SK-N-SH treated with all-trans-retinoic acid at 6 μM for 48 hours (cell line): ENCODE results near the gene KLF17.

ENCODE experiments used
- ATAC-seq: fragments of 200-7000 bp; cut with Tn5 transposase; 3 replicates; pipeline ENCODE4 v1.9.1; 2020; ENCODE audit warnings: mild to moderate bottlenecking, moderate library complexity
- ARNTL ChIP-seq: fragments of 450-650 bp; formaldehyde crosslinking; IDR thresholded peaks from 2 replicates; pipeline ENCODE4 v1.5.0; 2020; ENCODE audit warnings: low read depth, mild to moderate bottlenecking, moderate library complexity, borderline replicate concordance
- BACH2 ChIP-seq: fragments of 250-450 bp; sonication (Bioruptor Pico); IDR thresholded peaks from 2 replicates; pipeline ENCODE4 v1.9.0; 2021; ENCODE audit warnings: mild to moderate bottlenecking, borderline replicate concordance
- CREB5 ChIP-seq: fragments of 250-450 bp; sonication (Bioruptor Pico); IDR thresholded peaks from 2 replicates; pipeline ENCODE4 v1.5.1; 2020; ENCODE audit warnings: low read depth, mild to moderate bottlenecking, moderate library complexity
- CSDC2 ChIP-seq: fragments of 250-450 bp; sonication (Bioruptor Pico); IDR thresholded peaks from 2 replicates; pipeline ENCODE4 v1.5.0; 2020; ENCODE audit warnings: mild to moderate bottlenecking, moderate library complexity
- CSRNP3 ChIP-seq: fragments of 250-450 bp; sonication (Bioruptor Pico); IDR thresholded peaks from 2 replicates; pipeline ENCODE4 v1.5.1; 2021; ENCODE audit warnings: mild to moderate bottlenecking, moderate library complexity
- ESRRG ChIP-seq: fragments of 250-450 bp; sonication (Bioruptor Pico); IDR thresholded peaks from 2 replicates; pipeline ENCODE4 v1.6.1; 2021; ENCODE audit warnings: mild to moderate bottlenecking
- GLIS3 ChIP-seq: fragments of 250-450 bp; sonication (Bioruptor Pico); IDR thresholded peaks from 2 replicates; pipeline ENCODE4 v1.5.0; 2020; ENCODE audit warnings: mild to moderate bottlenecking, moderate library complexity
- ISL1 ChIP-seq: fragments of 250-450 bp; sonication (Bioruptor Pico); IDR thresholded peaks from 2 replicates; pipeline ENCODE4 v2.1.2; 2022; ENCODE audit warnings: mild to moderate bottlenecking, moderate library complexity
- OSR1 ChIP-seq: fragments of 250-450 bp; sonication (Bioruptor Pico); IDR thresholded peaks from 2 replicates; pipeline ENCODE4 v1.8.0; 2022; ENCODE audit warnings: moderate library complexity, mild to moderate bottlenecking, inconsistent platforms
- POU6F1 ChIP-seq: fragments of 250-450 bp; sonication (Bioruptor Pico); IDR thresholded peaks from 2 replicates; pipeline ENCODE4 v1.8.0; 2021; ENCODE audit warnings: low read depth, mild to moderate bottlenecking, moderate library complexity, borderline replicate concordance
- PPARA ChIP-seq: fragments of 250-450 bp; sonication (Bioruptor Pico); IDR thresholded peaks from 2 replicates; pipeline ENCODE4 v1.5.0; 2020; ENCODE audit warnings: mild to moderate bottlenecking, borderline replicate concordance
- RARB ChIP-seq: fragments of 250-450 bp; sonication (Bioruptor Pico); IDR thresholded peaks from 2 replicates; pipeline ENCODE4 v1.8.0; 2021; ENCODE audit warnings: mild to moderate bottlenecking, moderate library complexity
- SNAI2 ChIP-seq: fragments of 250-450 bp; sonication (Bioruptor Pico); IDR thresholded peaks from 2 replicates; pipeline ENCODE4 v1.5.0; 2020; ENCODE audit warnings: mild to moderate bottlenecking, moderate library complexity
- TCF4 ChIP-seq: fragments of 250-450 bp; sonication (Bioruptor Pico); IDR thresholded peaks from 2 replicates; pipeline ENCODE4 v1.8.0; 2021; ENCODE audit warnings: mild to moderate bottlenecking, moderate library complexity, borderline replicate concordance
- TOX ChIP-seq: fragments of 250-450 bp; sonication (Bioruptor Pico); IDR thresholded peaks from 2 replicates; pipeline ENCODE4 v1.8.0; 2021; ENCODE audit warnings: mild to moderate bottlenecking, moderate library complexity, borderline replicate concordance
- ZC3H10 ChIP-seq: fragments of 250-450 bp; sonication (Bioruptor Pico); IDR thresholded peaks from 2 replicates; pipeline ENCODE4 v1.5.1; 2021; ENCODE audit warnings: mild to moderate bottlenecking, moderate library complexity
- ZFP3 ChIP-seq: fragments of 250-450 bp; sonication (Bioruptor Pico); IDR thresholded peaks from 2 replicates; pipeline ENCODE4 v1.5.0; 2020; ENCODE audit warnings: mild to moderate bottlenecking, moderate library complexity
- ZFP30 ChIP-seq: fragments of 450-650 bp; formaldehyde crosslinking; IDR thresholded peaks from 2 replicates; pipeline ENCODE4 v1.5.0; 2022; ENCODE audit warnings: mild to moderate bottlenecking, moderate library complexity
- ZNF565 ChIP-seq: fragments of 450-650 bp; formaldehyde crosslinking; conservative IDR thresholded peaks from 2 replicates; pipeline ENCODE4 v1.5.0; 2020; ENCODE audit warnings: low read depth, mild to moderate bottlenecking, moderate library complexity
- ZNF70 ChIP-seq: fragments of 450-650 bp; formaldehyde crosslinking; IDR thresholded peaks from 2 replicates; pipeline ENCODE4 v1.5.0; 2020; ENCODE audit warnings: mild to moderate bottlenecking, moderate library complexity
- ZNF8 ChIP-seq: fragments of 450-650 bp; formaldehyde crosslinking; IDR thresholded peaks from 2 replicates; pipeline ENCODE4 v1.5.0; 2020; ENCODE audit warnings: mild to moderate bottlenecking, moderate library complexity
- TF ChIP-seq, protein P1 (sequence below): fragments of 250-450 bp; sonication (Bioruptor Pico); IDR thresholded peaks from 2 replicates; pipeline ENCODE4 v1.5.0; 2020; ENCODE audit warnings: mild to moderate bottlenecking, moderate library complexity
- TF ChIP-seq, protein P2 (sequence below): fragments of 250-450 bp; sonication (Bioruptor Pico); IDR thresholded peaks from 2 replicates; pipeline ENCODE4 v1.8.0; 2020; ENCODE audit warnings: mild to moderate bottlenecking, moderate library complexity, borderline replicate concordance

The KLF17 gene

DNA sequence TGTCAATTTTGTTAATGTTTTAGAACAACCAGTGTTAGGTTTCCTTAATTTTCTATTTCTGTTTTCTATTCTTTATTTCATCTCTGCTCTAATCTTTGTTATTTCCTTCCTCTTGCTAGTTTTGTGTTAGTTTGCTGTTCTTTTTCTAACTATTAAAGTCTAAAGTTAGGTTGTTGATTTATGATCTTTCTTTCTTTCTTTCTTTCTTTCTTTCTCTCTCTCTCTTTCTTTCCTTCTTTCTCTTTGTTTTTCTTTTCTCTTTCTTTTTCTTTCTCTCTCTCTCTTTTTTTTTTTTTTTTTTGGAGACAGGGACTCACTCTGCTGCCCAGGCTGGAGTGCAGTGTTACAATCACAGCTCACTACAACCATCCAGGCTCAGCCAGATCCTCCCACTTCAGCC lies 40.2 kb downstream of the KLF17 start (continued):
- TF ChIP-seq ZNF565 (CRISPR knock-in tag) (no peak), PPARA (no peak), OSR1 (CRISPR knock-in tag) (no peak), ZFP30 (CRISPR knock-in tag) (no peak), CSDC2 (no peak)

- no peak for ATAC-seq
- no peak for TF ChIP-seq ISL1
- no peak for TF ChIP-seq ZNF565 (CRISPR knock-in tag)
- TF ChIP-seq, protein P1, sequence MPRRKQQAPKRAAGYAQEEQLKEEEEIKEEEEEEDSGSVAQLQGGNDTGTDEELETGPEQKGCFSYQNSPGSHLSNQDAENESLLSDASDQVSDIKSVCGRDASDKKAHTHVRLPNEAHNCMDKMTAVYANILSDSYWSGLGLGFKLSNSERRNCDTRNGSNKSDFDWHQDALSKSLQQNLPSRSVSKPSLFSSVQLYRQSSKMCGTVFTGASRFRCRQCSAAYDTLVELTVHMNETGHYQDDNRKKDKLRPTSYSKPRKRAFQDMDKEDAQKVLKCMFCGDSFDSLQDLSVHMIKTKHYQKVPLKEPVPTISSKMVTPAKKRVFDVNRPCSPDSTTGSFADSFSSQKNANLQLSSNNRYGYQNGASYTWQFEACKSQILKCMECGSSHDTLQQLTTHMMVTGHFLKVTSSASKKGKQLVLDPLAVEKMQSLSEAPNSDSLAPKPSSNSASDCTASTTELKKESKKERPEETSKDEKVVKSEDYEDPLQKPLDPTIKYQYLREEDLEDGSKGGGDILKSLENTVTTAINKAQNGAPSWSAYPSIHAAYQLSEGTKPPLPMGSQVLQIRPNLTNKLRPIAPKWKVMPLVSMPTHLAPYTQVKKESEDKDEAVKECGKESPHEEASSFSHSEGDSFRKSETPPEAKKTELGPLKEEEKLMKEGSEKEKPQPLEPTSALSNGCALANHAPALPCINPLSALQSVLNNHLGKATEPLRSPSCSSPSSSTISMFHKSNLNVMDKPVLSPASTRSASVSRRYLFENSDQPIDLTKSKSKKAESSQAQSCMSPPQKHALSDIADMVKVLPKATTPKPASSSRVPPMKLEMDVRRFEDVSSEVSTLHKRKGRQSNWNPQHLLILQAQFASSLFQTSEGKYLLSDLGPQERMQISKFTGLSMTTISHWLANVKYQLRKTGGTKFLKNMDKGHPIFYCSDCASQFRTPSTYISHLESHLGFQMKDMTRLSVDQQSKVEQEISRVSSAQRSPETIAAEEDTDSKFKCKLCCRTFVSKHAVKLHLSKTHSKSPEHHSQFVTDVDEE (CRISPR knock-in tag): no peak
- TF ChIP-seq ZNF8: no peak
- TF ChIP-seq ZFP3 (CRISPR knock-in tag): no peak
- TF ChIP-seq TCF4 (CRISPR knock-in tag): no peak
- TF ChIP-seq SNAI2: no peak
- no peak for TF ChIP-seq BACH2 (CRISPR knock-in tag)
- TF ChIP-seq POU6F1: no peak
- TF ChIP-seq ZFP30 (CRISPR knock-in tag): no peak
- no peak for TF ChIP-seq ZNF70
- TF ChIP-seq TOX (CRISPR knock-in tag): no peak
- no peak for TF ChIP-seq OSR1 (CRISPR knock-in tag)
- no peak for TF ChIP-seq CREB5 (CRISPR knock-in tag)
- TF ChIP-seq RARB (CRISPR knock-in tag): no peak
These were observed 42.9 kb downstream of the KLF17 start for GRCh38 chr1:44161546-44161945.

DNA sequence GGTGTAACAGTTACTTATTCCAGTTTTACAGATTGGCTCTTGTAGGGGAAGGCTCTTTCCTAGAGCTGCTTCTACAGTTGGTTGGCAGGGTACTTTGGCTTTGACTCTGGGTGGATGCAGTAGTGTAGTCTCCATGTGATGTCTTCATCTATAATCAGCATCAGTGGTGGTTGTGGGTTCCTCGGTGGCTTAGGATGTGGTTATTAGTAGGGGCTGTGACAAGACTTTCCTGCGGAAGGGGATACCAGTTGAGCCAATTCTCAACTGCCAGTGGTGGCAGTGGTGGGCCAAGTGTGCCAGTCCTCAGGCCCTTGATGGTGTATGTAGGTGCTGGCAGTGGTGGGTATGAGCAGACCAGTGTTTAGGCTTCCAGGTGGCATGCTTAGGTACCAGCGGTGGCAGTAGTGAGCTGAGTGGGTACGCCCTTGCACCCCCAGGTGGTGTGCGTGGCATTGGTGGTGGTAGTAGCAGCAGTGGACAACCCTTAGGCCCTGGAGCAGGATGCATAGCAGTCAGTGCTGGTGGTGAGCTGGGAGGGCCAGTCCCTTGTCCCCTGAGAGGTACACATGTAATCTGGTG lies 50.0 kb downstream of the KLF17 start:
- no peak for ATAC-seq
- TF ChIP-seq PPARA (no peak), CREB5 (CRISPR knock-in tag) (no peak), BACH2 (CRISPR knock-in tag) (no peak), CSRNP3 (CRISPR knock-in tag) (no peak), ZNF8 (no peak), ESRRG (CRISPR knock-in tag) (no peak), ZC3H10 (CRISPR knock-in tag) (no peak), ISL1 (no peak), CSDC2 (no peak), ARNTL (no peak), GLIS3 (CRISPR knock-in tag) (no peak), TOX (CRISPR knock-in tag) (no peak), RARB (CRISPR knock-in tag) (no peak), POU6F1 (no peak)
- TF ChIP-seq, protein P1 (CRISPR knock-in tag): no peak
- TF ChIP-seq, protein P2, sequence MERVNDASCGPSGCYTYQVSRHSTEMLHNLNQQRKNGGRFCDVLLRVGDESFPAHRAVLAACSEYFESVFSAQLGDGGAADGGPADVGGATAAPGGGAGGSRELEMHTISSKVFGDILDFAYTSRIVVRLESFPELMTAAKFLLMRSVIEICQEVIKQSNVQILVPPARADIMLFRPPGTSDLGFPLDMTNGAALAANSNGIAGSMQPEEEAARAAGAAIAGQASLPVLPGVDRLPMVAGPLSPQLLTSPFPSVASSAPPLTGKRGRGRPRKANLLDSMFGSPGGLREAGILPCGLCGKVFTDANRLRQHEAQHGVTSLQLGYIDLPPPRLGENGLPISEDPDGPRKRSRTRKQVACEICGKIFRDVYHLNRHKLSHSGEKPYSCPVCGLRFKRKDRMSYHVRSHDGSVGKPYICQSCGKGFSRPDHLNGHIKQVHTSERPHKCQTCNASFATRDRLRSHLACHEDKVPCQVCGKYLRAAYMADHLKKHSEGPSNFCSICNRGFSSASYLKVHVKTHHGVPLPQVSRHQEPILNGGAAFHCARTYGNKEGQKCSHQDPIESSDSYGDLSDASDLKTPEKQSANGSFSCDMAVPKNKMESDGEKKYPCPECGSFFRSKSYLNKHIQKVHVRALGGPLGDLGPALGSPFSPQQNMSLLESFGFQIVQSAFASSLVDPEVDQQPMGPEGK: no peak
